Transverse colon (tissue), 4 donors: Measurements from ENCODE around the gene PRELID3B. TPM values are rescaled to one million over a fixed set of nuclear protein-coding genes. Genes with fewer than 3 reads are reported as not detected.

Experiments used
- DNase-seq: peaks from one replicate; pipeline ENCODE4 v3.0.0-alpha.2; 2019
- H3K27ac ChIP-seq, 4 donors: fragments of 200-600 bp; sonication (generic); 2 replicates each; pipeline ENCODE4 v1.5.1; 2016 to 2018; ENCODE audit warnings: inconsistent platforms in 4 of 4
- H3K27me3 ChIP-seq: fragments of 200-600 bp; sonication (generic); 2 replicates; pipeline ENCODE4 v1.5.1; 2017; ENCODE audit warnings: inconsistent platforms
- H3K36me3 ChIP-seq, 4 donors: fragments of 200-600 bp; sonication (generic); 2 replicates each; pipeline ENCODE4 v1.5.1; 2017 to 2019; ENCODE audit warnings: inconsistent platforms in 4 of 4
- H3K4me1 ChIP-seq, 4 donors: fragments of 200-600 bp; sonication (generic); 2 replicates each; pipeline ENCODE4 v1.5.1; 2017 to 2020; ENCODE audit warnings: inconsistent platforms in 4 of 4
- H3K4me3 ChIP-seq, 4 donors: fragments of 200-600 bp; sonication (generic); 1 replicate in 1 of 4; 2 replicates in 3 of 4; pipeline versions ENCODE4 v1.5.1 to v1.6.1; 2017 to 2019; ENCODE audit warnings: inconsistent platforms in 4 of 4
- H3K9me3 ChIP-seq, 2 donors: fragments of 200-600 bp; sonication (generic); 2 replicates each; pipeline ENCODE4 v1.5.1; 2017 to 2019; ENCODE audit warnings: inconsistent platforms in 2 of 2
- EP300 ChIP-seq: sonication (generic); formaldehyde crosslinking; IDR thresholded peaks from one replicate; pipeline ENCODE4 v1.6.1; 2017; ENCODE audit warnings: antibody characterized with exemption, low read depth
- POLR2A ChIP-seq: fragments of 450-650 bp; IDR thresholded peaks from one replicate; pipeline ENCODE4 v1.6.1; 2016; ENCODE audit warnings: antibody characterized with exemption, mild to moderate bottlenecking, moderate library complexity
- POLR2AphosphoS5 ChIP-seq, 3 donors: sonication (generic); formaldehyde crosslinking; IDR thresholded peaks; one replicate each; pipeline ENCODE4 v1.6.1; 2016; ENCODE audit warnings: antibody characterized with exemption in 3 of 3
- WGBS, 2 donors: methylation state at CpG; one replicate each; pipeline ENCODE4 v1.1.5; 2018; ENCODE audit warnings: low coverage in 1 of 2; 5-methylcytosine and 5-hydroxymethylcytosine counted together
- in situ Hi-C, 4 donors: fragments of 200-750 bp; cut with MboI; loops; one replicate each; pipeline versions ENCODE4 v1.15.0 to v1.15.1; 2017; ENCODE audit warnings: low sequenced_read_pairs in 3 of 4, low pct_ligation_motif_present in 1 of 4, low pct_unique_long_range_greater_than_20kb in 1 of 4
- intact Hi-C: fragments of 100-400 bp; cut with DNase I; formaldehyde crosslinking; loops from one replicate; pipeline ENCODE4 v1.15.1; 2023; ENCODE audit warnings: low total_unique reads
- total RNA-seq, 4 donors: library from RNA; depleted of rRNA; stranded (reverse); fragments of >200 nt; gene quantifications; one replicate each; pipeline ENCODE4 v1.1.0, GENCODE V29; 2016
- TF ChIP-seq, protein P1 (sequence below), 5 experiments: fragments of 200-600 bp in 3 of 5; fragments of 450-650 bp in 2 of 5; sonication (generic) in 3 of 5; IDR thresholded peaks; 1 replicate in 2 of 5; 2 replicates in 3 of 5; pipeline ENCODE4 v1.5.1; 2016 to 2017; ENCODE audit warnings: antibody characterized with exemption in 5 of 5, inconsistent platforms in 3 of 5, mild to moderate bottlenecking in 2 of 5, moderate library complexity in 1 of 5

Gene PRELID3B
- total RNA-seq, 4 donors from 2014 or later: 25.3 to 119 (median 67.8) TPM

DNA sequence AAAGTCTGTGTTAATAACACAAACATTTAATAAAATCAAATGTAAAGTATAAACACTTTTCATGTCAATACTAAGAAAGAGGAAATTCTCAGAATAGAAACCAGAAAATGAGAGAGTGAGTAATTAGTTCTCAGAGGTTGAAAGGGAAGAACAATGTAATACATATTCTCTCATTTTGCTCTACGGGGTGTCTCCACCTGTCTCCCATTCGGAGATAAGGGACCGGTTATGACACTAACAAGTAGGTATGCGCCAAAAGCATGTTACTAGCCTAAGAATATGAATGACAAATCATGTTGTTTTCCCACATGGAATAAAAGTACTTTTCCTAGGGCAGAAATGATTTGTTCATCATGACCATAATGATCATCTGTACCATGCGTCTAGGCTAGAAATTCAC lies 35.6 kb upstream of the PRELID3B start:
- 65 to 92% methylated on average over 2 to 5 of the region's 5 CpGs for WGBS, 2 donors

DNA sequence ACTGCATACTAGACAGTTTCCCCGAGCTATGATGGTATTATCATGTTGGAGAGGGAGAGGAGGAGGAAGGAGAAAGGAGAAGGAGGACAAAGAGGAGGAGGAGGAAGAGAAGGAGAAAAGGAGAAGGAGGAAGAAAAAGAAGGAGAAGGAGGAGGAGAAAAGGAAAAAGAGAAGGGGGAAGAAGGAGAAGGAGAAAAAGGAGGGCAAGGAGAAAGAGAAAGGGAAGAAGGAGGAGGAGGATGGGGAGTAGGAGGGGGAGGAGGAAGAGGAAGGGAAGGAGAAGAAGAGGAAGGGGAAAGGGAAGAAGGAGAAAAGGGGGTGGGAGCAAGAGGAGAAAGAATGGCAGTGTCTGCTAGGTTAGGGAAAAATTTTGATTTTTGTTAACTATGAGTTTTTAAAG lies 35.1 kb upstream of the PRELID3B start:
- WGBS, 2 donors: 69% methylated on average over 1 of the region's 1 CpG; no CpG with 5 or more reads in 1 of the 2 donors
- no peak for DNase-seq
- Histone ChIP-seq H3K36me3 (no peaks in the 10 kb centered on the region), H3K4me1 (no peaks in the 10 kb centered on the region), H3K27me3 (peaks cover 26% of the 10 kb centered on the region), H3K27ac (no peak overlapping the region), H3K9me3 (no peaks in the 10 kb centered on the region), H3K4me3 (no peak overlapping the region)
- in situ Hi-C loops (loop anchor here (10.0 to 25.0 kb wide), 3 partner anchors 203 to 335 kb away; partner anchors contain the start of genes GNAS (in 1 of the 4) and GNAS-AS1 (in 1 of the 4)), intact Hi-C loops (no loop called here)
- TF ChIP-seq POLR2A (no peak), EP300 (no peak), POLR2AphosphoS5 (IDR thresholded peaks at IDR 0.05) (no peak)
- TF ChIP-seq, protein P1, sequence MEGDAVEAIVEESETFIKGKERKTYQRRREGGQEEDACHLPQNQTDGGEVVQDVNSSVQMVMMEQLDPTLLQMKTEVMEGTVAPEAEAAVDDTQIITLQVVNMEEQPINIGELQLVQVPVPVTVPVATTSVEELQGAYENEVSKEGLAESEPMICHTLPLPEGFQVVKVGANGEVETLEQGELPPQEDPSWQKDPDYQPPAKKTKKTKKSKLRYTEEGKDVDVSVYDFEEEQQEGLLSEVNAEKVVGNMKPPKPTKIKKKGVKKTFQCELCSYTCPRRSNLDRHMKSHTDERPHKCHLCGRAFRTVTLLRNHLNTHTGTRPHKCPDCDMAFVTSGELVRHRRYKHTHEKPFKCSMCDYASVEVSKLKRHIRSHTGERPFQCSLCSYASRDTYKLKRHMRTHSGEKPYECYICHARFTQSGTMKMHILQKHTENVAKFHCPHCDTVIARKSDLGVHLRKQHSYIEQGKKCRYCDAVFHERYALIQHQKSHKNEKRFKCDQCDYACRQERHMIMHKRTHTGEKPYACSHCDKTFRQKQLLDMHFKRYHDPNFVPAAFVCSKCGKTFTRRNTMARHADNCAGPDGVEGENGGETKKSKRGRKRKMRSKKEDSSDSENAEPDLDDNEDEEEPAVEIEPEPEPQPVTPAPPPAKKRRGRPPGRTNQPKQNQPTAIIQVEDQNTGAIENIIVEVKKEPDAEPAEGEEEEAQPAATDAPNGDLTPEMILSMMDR (IDR thresholded peaks at IDR 0.05): no peak

More for the DNA sequence above, 35.6 kb upstream of the PRELID3B start:
- intact Hi-C loops: no loop called here
- no peaks in the 10 kb centered on the region for H3K4me1 ChIP-seq
- DNase-seq: no peak
- in situ Hi-C loops: loop anchor here (10.0 to 25.0 kb wide), 3 partner anchors 203 to 334 kb away; partner anchors contain the start of genes GNAS (in 1 of the 4) and GNAS-AS1 (in 1 of the 4)
- H3K36me3 ChIP-seq: no peaks in the 10 kb centered on the region
- H3K27ac ChIP-seq: no peak overlapping the region
- no peaks in the 10 kb centered on the region for H3K9me3 ChIP-seq
- peaks cover 24% of the 10 kb centered on the region for H3K27me3 ChIP-seq
- no peak overlapping the region for H3K4me3 ChIP-seq
- TF ChIP-seq POLR2A (no peak), POLR2AphosphoS5 (IDR thresholded peaks at IDR 0.05) (no peak), EP300 (no peak)
- TF ChIP-seq, protein P1 (IDR thresholded peaks at IDR 0.05): no peak

DNA sequence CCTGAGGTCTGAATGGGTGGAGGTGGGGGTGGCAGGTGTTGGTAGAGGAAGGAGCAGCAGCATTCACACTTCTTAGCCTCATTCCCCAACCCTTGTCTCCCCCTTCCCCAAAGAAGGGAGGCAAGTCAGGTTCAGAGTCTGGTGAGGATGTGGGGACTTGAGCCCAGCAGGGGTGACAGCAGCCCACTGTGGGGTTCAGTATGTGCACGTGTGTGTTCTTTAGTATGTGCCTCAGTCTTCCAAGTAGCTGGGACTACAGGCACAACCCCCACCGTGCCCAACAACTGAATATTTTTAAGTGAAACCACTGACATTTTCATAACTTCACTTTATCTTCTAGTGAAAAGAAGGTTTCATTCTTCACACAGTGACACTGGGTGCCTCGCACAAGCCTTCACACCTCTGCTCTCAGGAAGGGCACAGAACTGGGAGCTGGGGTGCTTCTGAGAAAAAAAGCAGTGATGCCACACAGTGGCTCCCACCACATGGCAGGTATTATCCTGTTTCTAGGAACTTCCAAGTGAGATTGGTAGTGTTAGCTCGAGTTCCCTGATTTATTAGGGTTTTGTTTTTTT lies 33.4 kb upstream of the PRELID3B start:
- Histone ChIP-seq H3K36me3 (no peaks in the 10 kb centered on the region), H3K4me1 (no peaks in the 10 kb centered on the region), H3K4me3 (no peak overlapping the region), H3K27me3 (peaks cover 28% of the 10 kb centered on the region), H3K9me3 (no peaks in the 10 kb centered on the region), H3K27ac (no peak overlapping the region)
- 70 to 86% methylated on average over 1 to 4 of the region's 4 CpGs for WGBS, 2 donors
- TF ChIP-seq POLR2A (no peak), EP300 (no peak), POLR2AphosphoS5 (IDR thresholded peaks at IDR 0.05) (no peak)
- TF ChIP-seq, protein P1 (IDR thresholded peaks at IDR 0.05): no peak
- intact Hi-C loops: no loop called here
- in situ Hi-C loops: loop anchor here (10.0 to 25.0 kb wide), 3 partner anchors 201 to 336 kb away; partner anchors contain the start of genes GNAS (in 1 of the 4) and GNAS-AS1 (in 1 of the 4)
- DNase-seq: no peak

DNA sequence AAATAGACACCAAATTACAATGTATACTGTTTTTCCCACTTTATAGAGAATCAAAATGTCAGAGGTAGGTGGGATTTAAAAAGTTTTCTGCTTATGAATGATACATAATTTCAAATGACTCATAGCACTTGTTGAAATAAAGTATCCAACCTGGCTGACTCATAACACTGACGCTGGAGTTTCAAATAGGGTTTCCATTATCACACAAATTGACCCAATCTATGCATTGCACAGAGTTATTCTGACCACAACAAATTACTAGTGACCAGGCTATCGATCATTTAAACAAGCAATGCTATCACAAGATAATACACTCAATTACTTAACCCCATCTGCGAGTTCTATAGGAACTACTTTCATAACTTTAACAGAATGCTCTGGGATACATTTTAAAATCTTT lies 31.9 kb upstream of the PRELID3B start:
- peaks cover 28% of the 10 kb centered on the region for H3K27me3 ChIP-seq
- H3K36me3 ChIP-seq: no peaks in the 10 kb centered on the region
- no peaks in the 10 kb centered on the region for H3K9me3 ChIP-seq
- WGBS, 2 donors: 50 to 52% methylated on average over 3 of the region's 3 CpGs
- no peak overlapping the region for H3K4me3 ChIP-seq
- H3K27ac ChIP-seq: no peak overlapping the region
- no peaks in the 10 kb centered on the region for H3K4me1 ChIP-seq
- DNase-seq: no peak
- TF ChIP-seq POLR2AphosphoS5 (IDR thresholded peaks at IDR 0.05) (no peak), EP300 (no peak)
- in situ Hi-C loops (loop anchor here in 1 of 4 donors (10.0 kb wide), 1 partner anchor 200 kb away; no protein-coding TSS in a partner anchor), intact Hi-C loops (no loop called here)
